GM18951 (cell line): ENCODE results near the gene LYRM9.
"Not testable (repeated sequence)": the region's sequence is repeated elsewhere in the genome, so short reads cannot be mapped to it uniquely, and the experiment has no call there.

Experiments
- POLR2A ChIP-seq: IDR thresholded peaks from 4 replicates; pipeline ENCODE4 v1.6.1; 2011; ENCODE audit warnings: mild to moderate bottlenecking; ENCODE audit not compliant: insufficient read length, insufficient read depth; ENCODE audit errors: extremely low read depth
- in situ Hi-C: fragments of 300-500 bp; cut with MboI; formaldehyde crosslinking; loops from one replicate; pipeline ENCODE4 v1.12.0; 2022; ENCODE audit warnings: low sequenced_read_pairs, mixed read lengths, inconsistent platforms; ENCODE audit not compliant: unreplicated experiment

LYRM9 gene

GRCh38 chr17:27832831-27833230 is 60.3 kb downstream of the LYRM9 start:
- TF ChIP-seq POLR2A, result no peak
- in situ Hi-C loops, result no loop called here

GRCh38 chr17:27829888-27830287 is 63.3 kb downstream of the LYRM9 start:
- in situ Hi-C loops, result not testable (repeated sequence)

GRCh38 chr17:27829143-27829711 is 63.9 kb downstream of the LYRM9 start:
- in situ Hi-C loops, result not testable (repeated sequence)
